ENCODE measurements around the gene ARHGAP42. TPM values are rescaled to one million over a fixed set of nuclear protein-coding genes. Genes with fewer than 3 reads are reported as not detected.

ARHGAP42 gene
- total and polyA plus RNA-seq, 2 of the 4 experiments (the other 2 are of a cell fraction) = 2.9 to 7.3 TPM

DNA sequence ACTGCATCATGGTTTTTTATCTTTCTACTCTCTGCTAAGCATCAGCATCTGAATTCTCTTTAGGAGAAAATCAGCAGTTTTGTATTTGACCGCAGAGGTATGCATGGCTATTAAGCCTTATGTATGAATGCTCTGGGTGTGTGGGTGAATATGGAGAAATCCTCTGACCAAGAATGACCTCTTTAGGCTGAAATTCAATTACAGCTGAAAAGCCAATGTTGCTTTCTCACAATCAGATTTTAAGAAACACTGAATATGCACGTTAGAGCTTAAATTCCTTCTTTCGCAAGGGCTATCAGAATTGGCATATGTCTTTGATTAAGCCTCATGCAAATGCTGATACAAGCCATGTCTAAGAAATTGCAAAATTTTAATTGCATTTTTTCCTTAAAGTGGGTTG is 43.2 kb downstream of the ARHGAP42 start:
- Histone ChIP-seq H3K23ac (ENCODE audit: low read depth, low read length) (no peak overlapping the region), H2AK9ac (replicated peaks; ENCODE audit: low read depth, low read length, poor library complexity) (no peak overlapping the region), H3K18ac (ENCODE audit: low read depth, low read length) (no peak overlapping the region), H3K27me3 (ENCODE audit: control insufficient read depth, insufficient read depth, low read length) (no peaks in the 10 kb centered on the region), H3K9me3 (ENCODE audit: control insufficient read depth, insufficient read depth, low read length) (no peaks in the 10 kb centered on the region), H3K4ac (ENCODE audit: low read depth, low read length) (no peak overlapping the region), H2AFZ (replicated peaks; ENCODE audit: low read length, poor library complexity) (no peak overlapping the region), H2BK120ac (ENCODE audit: low read depth, low read length) (no peak overlapping the region), H3K27ac (ENCODE audit: insufficient read depth, low read length) (no peak overlapping the region), H3K4me3 (ENCODE audit: insufficient read depth, low read depth, low read length) (no peak overlapping the region), H3K56ac (ENCODE audit: extremely low read depth, insufficient read depth, low read length) (no peak overlapping the region), H3K9ac (ENCODE audit: low read depth, low read length) (no peak overlapping the region), H3K14ac (replicated peaks; ENCODE audit: low read depth, low read length) (no peak overlapping the region), H2AK5ac (ENCODE audit: low read depth, low read length) (no peak overlapping the region), H3K4me2 (ENCODE audit: low read depth, low read length) (no peak overlapping the region), H4K8ac (ENCODE audit: low read depth in 2 of 2, low read length in 2 of 2) (no peak overlapping the region), H3K4me1 (ENCODE audit: control insufficient read depth, insufficient read depth, low read length) (peaks cover 2% of the 10 kb centered on the region; the same call in 1 of the 2 replicates), H2BK20ac (ENCODE audit: low read depth, low read length) (no peak overlapping the region), H4K20me1 (ENCODE audit: insufficient read depth, low read length) (no peaks in the 10 kb centered on the region), H2BK5ac (ENCODE audit: low read depth, low read length, poor library complexity, severe bottlenecking) (no peak overlapping the region), H4K5ac (ENCODE audit: low read depth, low read length) (no peak overlapping the region), H2BK15ac (ENCODE audit: low read depth, low read length) (no peak overlapping the region), H3K36me3 (ENCODE audit: control insufficient read depth, insufficient read depth, low read length) (no peaks in the 10 kb centered on the region), H4K91ac (ENCODE audit: insufficient read depth, low read depth, low read length) (no peak overlapping the region), H3K9me1 (ENCODE audit: insufficient read depth, low read length) (peaks cover 3% of the 10 kb centered on the region; the same call in 1 of the 2 replicates), H3K79me1 (ENCODE audit: low read depth in 1 of 2, low read length in 2 of 2) (peaks cover 7 to 30% of the 10 kb centered on the region in 2 experiments)
- ChIA-PET CTCF (no interaction called here), POLR2A (ENCODE audit: unreplicated experiment) (no interaction called here)
- DNase-seq = peak; percentile 15
- no CpG with 5 or more reads among the region's 3 CpGs for WGBS, 2 experiments (ENCODE audit: extremely low coverage in 2 of 2, insufficient read length in 1 of 2)
- in situ Hi-C loops (cut with MboI; ENCODE audit: low sequenced_read_pairs) (no loop called here), intact Hi-C loops (cut with micrococcal nuclease) (no loop called here), dilution Hi-C loops (cut with HindIII; ENCODE audit: low sequenced_read_pairs, unreplicated experiment) (no loop called here)
- BruUV-seq (replicated peaks) = no TSS peak
- TF ChIP-seq NFE2L2 (IDR thresholded peaks at IDR 0.05; ENCODE audit: low read depth, low read length) (no peak), RFX5 (IDR thresholded peaks at IDR 0.05; ENCODE audit: low read depth, low read length) (no peak), POLR2A (IDR thresholded peaks at IDR 0.05; ENCODE audit: low read depth, low read length) (no peak), MXI1 (IDR thresholded peaks at IDR 0.05; ENCODE audit: borderline replicate concordance, low read depth, low read length) (no peak), RCOR1 (IDR thresholded peaks at IDR 0.05; ENCODE audit: insufficient replicate concordance, low read length) (no peak), CEBPB (IDR thresholded peaks at IDR 0.05; ENCODE audit: low read depth, low read length) (no peak), CHD1 (IDR thresholded peaks at IDR 0.05; ENCODE audit: low read depth, low read length) (no peak), MAFK (IDR thresholded peaks at IDR 0.05; ENCODE audit: low read depth, low read length) (no peak), MAZ (IDR thresholded peaks at IDR 0.05; ENCODE audit: borderline replicate concordance, low read depth, low read length) (no peak), SMC3 (IDR thresholded peaks at IDR 0.05; ENCODE audit: low read depth, low read length) (no peak), FOS (IDR thresholded peaks at IDR 0.05; ENCODE audit: low read depth, low read length) (no peak), RAD21 (IDR thresholded peaks at IDR 0.05; ENCODE audit: low read length) (no peak), BHLHE40 (IDR thresholded peaks at IDR 0.05; ENCODE audit: low read depth, low read length) (no peak)
- TF ChIP-seq, protein P1, sequence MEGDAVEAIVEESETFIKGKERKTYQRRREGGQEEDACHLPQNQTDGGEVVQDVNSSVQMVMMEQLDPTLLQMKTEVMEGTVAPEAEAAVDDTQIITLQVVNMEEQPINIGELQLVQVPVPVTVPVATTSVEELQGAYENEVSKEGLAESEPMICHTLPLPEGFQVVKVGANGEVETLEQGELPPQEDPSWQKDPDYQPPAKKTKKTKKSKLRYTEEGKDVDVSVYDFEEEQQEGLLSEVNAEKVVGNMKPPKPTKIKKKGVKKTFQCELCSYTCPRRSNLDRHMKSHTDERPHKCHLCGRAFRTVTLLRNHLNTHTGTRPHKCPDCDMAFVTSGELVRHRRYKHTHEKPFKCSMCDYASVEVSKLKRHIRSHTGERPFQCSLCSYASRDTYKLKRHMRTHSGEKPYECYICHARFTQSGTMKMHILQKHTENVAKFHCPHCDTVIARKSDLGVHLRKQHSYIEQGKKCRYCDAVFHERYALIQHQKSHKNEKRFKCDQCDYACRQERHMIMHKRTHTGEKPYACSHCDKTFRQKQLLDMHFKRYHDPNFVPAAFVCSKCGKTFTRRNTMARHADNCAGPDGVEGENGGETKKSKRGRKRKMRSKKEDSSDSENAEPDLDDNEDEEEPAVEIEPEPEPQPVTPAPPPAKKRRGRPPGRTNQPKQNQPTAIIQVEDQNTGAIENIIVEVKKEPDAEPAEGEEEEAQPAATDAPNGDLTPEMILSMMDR (conservative IDR thresholded peaks at IDR 0.05; ENCODE audit: low read depth, low read length) = no peak
- TF ChIP-seq, protein P2, sequence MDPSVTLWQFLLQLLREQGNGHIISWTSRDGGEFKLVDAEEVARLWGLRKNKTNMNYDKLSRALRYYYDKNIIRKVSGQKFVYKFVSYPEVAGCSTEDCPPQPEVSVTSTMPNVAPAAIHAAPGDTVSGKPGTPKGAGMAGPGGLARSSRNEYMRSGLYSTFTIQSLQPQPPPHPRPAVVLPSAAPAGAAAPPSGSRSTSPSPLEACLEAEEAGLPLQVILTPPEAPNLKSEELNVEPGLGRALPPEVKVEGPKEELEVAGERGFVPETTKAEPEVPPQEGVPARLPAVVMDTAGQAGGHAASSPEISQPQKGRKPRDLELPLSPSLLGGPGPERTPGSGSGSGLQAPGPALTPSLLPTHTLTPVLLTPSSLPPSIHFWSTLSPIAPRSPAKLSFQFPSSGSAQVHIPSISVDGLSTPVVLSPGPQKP (IDR thresholded peaks at IDR 0.05; ENCODE audit: borderline replicate concordance, low read depth, low read length) = no peak
- TF ChIP-seq, protein P3, sequence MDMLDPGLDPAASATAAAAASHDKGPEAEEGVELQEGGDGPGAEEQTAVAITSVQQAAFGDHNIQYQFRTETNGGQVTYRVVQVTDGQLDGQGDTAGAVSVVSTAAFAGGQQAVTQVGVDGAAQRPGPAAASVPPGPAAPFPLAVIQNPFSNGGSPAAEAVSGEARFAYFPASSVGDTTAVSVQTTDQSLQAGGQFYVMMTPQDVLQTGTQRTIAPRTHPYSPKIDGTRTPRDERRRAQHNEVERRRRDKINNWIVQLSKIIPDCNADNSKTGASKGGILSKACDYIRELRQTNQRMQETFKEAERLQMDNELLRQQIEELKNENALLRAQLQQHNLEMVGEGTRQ (IDR thresholded peaks at IDR 0.05; ENCODE audit: low read depth, low read length) = no peak
- ATAC-seq (ENCODE audit: low read depth) = no peak

Measured in IMR-90 (cell line).